GM18951 (cell line): ENCODE results near the gene RAPGEF5.

Experiments used
- POLR2A ChIP-seq: IDR thresholded peaks from 4 replicates; pipeline ENCODE4 v1.6.1; 2011; ENCODE audit warnings: mild to moderate bottlenecking; ENCODE audit not compliant: insufficient read length, insufficient read depth; ENCODE audit errors: extremely low read depth
- in situ Hi-C: fragments of 300-500 bp; cut with MboI; formaldehyde crosslinking; loops from one replicate; pipeline ENCODE4 v1.12.0; 2022; ENCODE audit warnings: low sequenced_read_pairs, mixed read lengths, inconsistent platforms; ENCODE audit not compliant: unreplicated experiment

Gene RAPGEF5

GRCh38 chr7:22185559-22185958 lies 171.4 kb downstream of the RAPGEF5 start:
- in situ Hi-C loops = no loop called here
- TF ChIP-seq POLR2A = no peak

- TF ChIP-seq POLR2A = no peak
- in situ Hi-C loops = no loop called here
Observed at GRCh38 chr7:22184549-22185199, 172.3 kb downstream of the RAPGEF5 start.

GRCh38 chr7:22183522-22184280 lies 173.3 kb downstream of the RAPGEF5 start:
- no peak for TF ChIP-seq POLR2A
- in situ Hi-C loops = no loop called here

GRCh38 chr7:22182149-22182548 lies 174.8 kb downstream of the RAPGEF5 start:
- no peak for TF ChIP-seq POLR2A
- in situ Hi-C loops = no loop called here

- no peak for TF ChIP-seq POLR2A
- in situ Hi-C loops = no loop called here
Observed at GRCh38 chr7:22181663-22182062, 175.3 kb downstream of the RAPGEF5 start.

- in situ Hi-C loops = no loop called here
Observed at GRCh38 chr7:22179442-22179879, 177.5 kb downstream of the RAPGEF5 start.

GRCh38 chr7:22178735-22179134 lies 178.2 kb downstream of the RAPGEF5 start:
- in situ Hi-C loops = no loop called here
- TF ChIP-seq POLR2A = no peak

More at GRCh38 chr7:22179442-22179879, 177.5 kb downstream of the RAPGEF5 start:
- TF ChIP-seq POLR2A = no peak

GRCh38 chr7:22176791-22177412 lies 180.1 kb downstream of the RAPGEF5 start:
- TF ChIP-seq POLR2A = no peak
- in situ Hi-C loops = no loop called here

- no peak for TF ChIP-seq POLR2A
- in situ Hi-C loops = no loop called here
Observed at GRCh38 chr7:22174574-22174953, 182.4 kb downstream of the RAPGEF5 start.

GRCh38 chr7:22173685-22174573 lies 183.0 kb downstream of the RAPGEF5 start:
- TF ChIP-seq POLR2A = no peak
- in situ Hi-C loops = no loop called here

- in situ Hi-C loops = no loop called here
- TF ChIP-seq POLR2A = no peak
Observed at GRCh38 chr7:22168129-22168634, 188.8 kb downstream of the RAPGEF5 start.

- TF ChIP-seq POLR2A = no peak
- in situ Hi-C loops = no loop called here
Observed at GRCh38 chr7:22167482-22167881, 189.5 kb downstream of the RAPGEF5 start.

GRCh38 chr7:22166928-22167327 lies 190.0 kb downstream of the RAPGEF5 start:
- no peak for TF ChIP-seq POLR2A
- in situ Hi-C loops = no loop called here
